Stimulated activated CD8-positive, alpha-beta memory T cell treated with anti-CD3 and anti-CD28 coated beads, Interleukin-12 subunit alpha, Interleukin-12 subunit beta, amount 100 ng/mL, for 24 hours (primary cell): Measurements from ENCODE around the gene NACC1.

Experiments used
- DNase-seq: peaks from one replicate; pipeline ENCODE4 v3.0.0-alpha.2; 2020; ENCODE audit errors: extremely low read depth

The NACC1 gene

GRCh38 chr19:13087795-13088537, 30.1 kb upstream of the NACC1 start:
- no peak for DNase-seq

GRCh38 chr19:13089139-13089856, 28.8 kb upstream of the NACC1 start:
- no peak for DNase-seq

GRCh38 chr19:13089857-13090507, 28.1 kb upstream of the NACC1 start:
- no peak for DNase-seq

GRCh38 chr19:13090511-13091231, 27.4 kb upstream of the NACC1 start:
- no peak for DNase-seq

GRCh38 chr19:13091400-13092157, 26.5 kb upstream of the NACC1 start:
- no peak for DNase-seq

- no peak for DNase-seq
Measured at GRCh38 chr19:13092158-13092543, 25.9 kb upstream of the NACC1 start.

GRCh38 chr19:13092606-13093235, 25.3 kb upstream of the NACC1 start:
- DNase-seq = no peak

GRCh38 chr19:13093407-13094105, 24.5 kb upstream of the NACC1 start:
- DNase-seq = peak; percentile 53

- DNase-seq = no peak
Measured at GRCh38 chr19:13094106-13094504, 24.0 kb upstream of the NACC1 start.

- no peak for DNase-seq
Measured at GRCh38 chr19:13094771-13095392, 23.2 kb upstream of the NACC1 start.

- DNase-seq = no peak
Measured at GRCh38 chr19:13095393-13095784, 22.7 kb upstream of the NACC1 start.

GRCh38 chr19:13095934-13096927, 21.8 kb upstream of the NACC1 start:
- no peak for DNase-seq

- no peak for DNase-seq
Measured at GRCh38 chr19:13097033-13097462, 21.0 kb upstream of the NACC1 start.

- DNase-seq = no peak
Measured at GRCh38 chr19:13097463-13098258, 20.4 kb upstream of the NACC1 start.

GRCh38 chr19:13098277-13099072, 19.6 kb upstream of the NACC1 start:
- no peak for DNase-seq

GRCh38 chr19:13099073-13099999, 18.7 kb upstream of the NACC1 start:
- DNase-seq = no peak
